HepG2 (cell line): ENCODE measurements around the gene GLRA1. TPM values are rescaled to one million over a fixed set of nuclear protein-coding genes. Genes with fewer than 3 reads are reported as not detected.

ENCODE experiments used
- ATAC-seq: fragments of 200-7000 bp; cut with Tn5 transposase; 3 replicates; pipeline ENCODE4 v1.9.1; 2020; ENCODE audit warnings: mild to moderate bottlenecking, moderate library complexity
- BruUV-seq: library from RNA; stranded (reverse); fragments of 400-500 nt; replicated peaks from 2 replicates; lab custom pipeline; 2021; lab: Mats Ljungman, UMichigan
- CTCF ChIA-PET: fragments of 300-600 bp; formaldehyde crosslinking; extraction: SDS; loops from one replicate; lab custom pipeline; 2021; ENCODE audit warnings: low total read pairs, inconsistent platforms, low intra/inter-chr PET ratio; lab: Yijun Ruan, JAX
- POLR2A ChIA-PET: fragments of 350-600 bp; sonication (Branson Sonifier 250); formaldehyde crosslinking; loops from one replicate; lab custom pipeline; 2020; ENCODE audit warnings: antibody characterized with exemption, inconsistent platforms; lab: Yijun Ruan, JAX
- DNase-seq: peaks from one replicate; pipeline ENCODE4 v3.0.0-alpha.2; 2015; ENCODE audit warnings: low spot score
- FAIRE-seq: peaks from 3 replicates; lab custom pipeline; 2011; peaks lifted over from hg19 to GRCh38; lab: Jason Lieb, UNC
- H2AFZ ChIP-seq: one replicate; pipeline ENCODE4 v1.6.1; 2011; ENCODE audit warnings: low read length, inconsistent platforms
- H3K27ac ChIP-seq: fragments of 300-600 bp; 3 replicates; pipeline ENCODE4 v1.8.0; 2011; ENCODE audit warnings: mixed run types, mild to moderate bottlenecking, mixed read lengths, low read length, inconsistent platforms; ENCODE audit not compliant: insufficient read depth; ENCODE audit errors: extremely low read length
- H3K27me3 ChIP-seq, 2 experiments: fragments of 200-600 bp in 1 of 2; 2 replicates in 1 of 2; 3 replicates in 1 of 2; pipeline versions ENCODE4 v1.6.0 to v1.8.0; 2011; ENCODE audit warnings: low read length in 2 of 2, mild to moderate bottlenecking in 2 of 2, moderate library complexity in 2 of 2, inconsistent platforms in 1 of 2; ENCODE audit not compliant: insufficient read depth in 2 of 2, control insufficient read depth in 1 of 2
- H3K36me3 ChIP-seq, 2 experiments: fragments of 200-600 bp in 1 of 2; replicated peaks in 1 of 2; 2 replicates in 1 of 2; 3 replicates in 1 of 2; pipeline versions ENCODE4 v1.5.1 to v1.8.0; 2011; ENCODE audit warnings: low read length in 2 of 2, inconsistent platforms in 1 of 2; ENCODE audit not compliant: insufficient read depth in 2 of 2, control insufficient read depth in 1 of 2
- H3K4me1 ChIP-seq: 2 replicates; pipeline ENCODE4 v1.5.1; 2012; ENCODE audit warnings: low read length, inconsistent platforms; ENCODE audit not compliant: insufficient read depth
- H3K4me2 ChIP-seq: 2 replicates; pipeline ENCODE4 v1.6.0; 2011; ENCODE audit warnings: low read depth, low read length, inconsistent platforms
- H3K4me3 ChIP-seq, 3 experiments: fragments of 200-600 bp in 1 of 3; sonication (generic), shearing (Covaris generic) in 1 of 3; replicated peaks in 1 of 3; 2 replicates each; pipeline ENCODE4 v1.5.1; 2011 to 2016; ENCODE audit warnings: low read length in 3 of 3, inconsistent platforms in 2 of 3, low read depth in 2 of 3, mild to moderate bottlenecking in 2 of 3, control low read depth in 1 of 3, mixed read lengths in 1 of 3; ENCODE audit not compliant: insufficient read depth in 1 of 3
- H3K79me2 ChIP-seq: one replicate; pipeline ENCODE4 v1.6.1; 2011; ENCODE audit warnings: low read length, inconsistent platforms; ENCODE audit not compliant: insufficient read depth
- H3K9ac ChIP-seq: 2 replicates; pipeline ENCODE4 v1.6.0; 2011; ENCODE audit warnings: mild to moderate bottlenecking, low read depth, low read length, inconsistent platforms; ENCODE audit not compliant: insufficient read depth
- H3K9me3 ChIP-seq: 2 replicates; pipeline ENCODE4 v1.5.1; 2012; ENCODE audit warnings: mild to moderate bottlenecking, low read length
- H4K20me1 ChIP-seq: 2 replicates; pipeline ENCODE4 v1.6.0; 2011; ENCODE audit warnings: inconsistent platforms, mild to moderate bottlenecking, low read length, moderate library complexity; ENCODE audit not compliant: insufficient read depth
- AGO1 ChIP-seq: fragments of 200-400 bp; formaldehyde crosslinking; IDR thresholded peaks from 2 replicates; pipeline ENCODE4 v1.6.1; 2017; ENCODE audit warnings: mild to moderate bottlenecking, low read depth, low read length, moderate library complexity; ENCODE audit not compliant: poor library complexity, severe bottlenecking
- ATF1 ChIP-seq: IDR thresholded peaks from 2 replicates; pipeline ENCODE4 v1.6.1; 2016; ENCODE audit warnings: mild to moderate bottlenecking, control low read depth
- DZIP1 ChIP-seq: sonication (generic); formaldehyde crosslinking; IDR thresholded peaks from 2 replicates; pipeline ENCODE4 v1.5.0; 2020; ENCODE audit warnings: mild to moderate bottlenecking, missing genetic modification reagents
- NFRKB ChIP-seq: fragments of 450-650 bp; IDR thresholded peaks from 2 replicates; pipeline ENCODE4 v1.6.1; 2017
- SETDB1 ChIP-seq: sonication (generic); formaldehyde crosslinking; IDR thresholded peaks from 2 replicates; pipeline ENCODE4 v1.5.1; 2020; ENCODE audit warnings: missing genetic modification reagents, mild to moderate bottlenecking, borderline replicate concordance
- TRAFD1 ChIP-seq: sonication (generic); formaldehyde crosslinking; IDR thresholded peaks from 2 replicates; pipeline ENCODE4 v1.5.1; 2020; ENCODE audit warnings: missing genetic modification reagents, mild to moderate bottlenecking, borderline replicate concordance
- ZBTB33 ChIP-seq: sonication (generic); formaldehyde crosslinking; IDR thresholded peaks from 2 replicates; pipeline ENCODE4 v1.4.0; 2020; ENCODE audit warnings: missing genetic modification reagents
- ZNF276 ChIP-seq: sonication (generic); formaldehyde crosslinking; IDR thresholded peaks from 2 replicates; pipeline ENCODE4 v1.4.0; 2020; ENCODE audit warnings: mild to moderate bottlenecking, low read depth, missing genetic modification reagents
- ZNF510 ChIP-seq: sonication (generic); formaldehyde crosslinking; IDR thresholded peaks from 2 replicates; pipeline ENCODE4 v1.4.0; 2020; ENCODE audit warnings: low read depth, mild to moderate bottlenecking, missing genetic modification reagents
- ZNF557 ChIP-seq: sonication (generic); formaldehyde crosslinking; IDR thresholded peaks from 2 replicates; pipeline ENCODE4 v1.4.0; 2020; ENCODE audit warnings: missing genetic modification reagents
- ZNF784 ChIP-seq: sonication (generic); formaldehyde crosslinking; IDR thresholded peaks from 2 replicates; pipeline ENCODE4 v1.5.1; 2020; ENCODE audit warnings: missing genetic modification reagents, mild to moderate bottlenecking, borderline replicate concordance
- WGBS: methylation state at CpG from one replicate; pipeline ENCODE4 v1.1.6; 2017; ENCODE audit warnings: low lambda C conversion rate; 5-methylcytosine and 5-hydroxymethylcytosine counted together
- in situ Hi-C: cut with HindIII; loops from 2 replicates; pipeline ENCODE4 v1.10.0; 2017; ENCODE audit warnings: low pct_unique_long_range_greater_than_20kb; ENCODE audit not compliant: extremely low pct_ligation_motif_present
- intact Hi-C: fragments of 100-400 bp; cut with micrococcal nuclease; formaldehyde crosslinking; loops from one replicate; pipeline ENCODE4 v1.10.0; 2022; ENCODE audit not compliant: unreplicated experiment
- polyA plus RNA-seq, 8 experiments: library from polyadenylated mRNA; depleted of rRNA in 3 of 8; stranded (reverse) in 7 of 8; unstranded in 1 of 8; fragments of >200 nt; fragmentation: Illumina TruSeq in 4 of 8; extraction: Trizol in 4 of 8; gene quantifications; 2 replicates each; pipeline versions ENCODE4 v1.2.1 to v1.2.3, GENCODE V29; 2011 to 2016; ENCODE audit warnings: low read depth in 4 of 8, missing spikeins in 1 of 8, mixed read lengths in 1 of 8; ENCODE audit not compliant: insufficient read depth in 1 of 8
- total RNA-seq, 5 experiments: library from RNA; depleted of rRNA; stranded (reverse); fragments of >200 nt; fragmentation: Illumina TruSeq; extraction: Trizol; gene quantifications; 2 replicates each; pipeline ENCODE4 v1.2.3, GENCODE V29; 2016; ENCODE audit warnings: low read depth in 1 of 5

GLRA1 gene
- total and polyA plus RNA-seq, 2 of the 13 experiments (the other 11 are each of a cell fraction or from before 2014, with no cell fraction given) = not detected

GRCh38 chr5:151952238-151952637 is 27.6 kb upstream of the GLRA1 start:
- no peak overlapping the region for H3K9ac ChIP-seq
- no peaks in the 10 kb centered on the region for H3K9me3 ChIP-seq
- intact Hi-C loops (no loop called here), in situ Hi-C loops (no loop called here)
- DNase-seq (no peak), FAIRE-seq (no peak), ATAC-seq (no peak)
- no peak overlapping the region for H3K4me2 ChIP-seq
- H3K79me2 ChIP-seq = no peaks in the 10 kb centered on the region
- TF ChIP-seq ZNF557 (CRISPR knock-in tag) = no peak
- no peak for TF ChIP-seq AGO1
- TF ChIP-seq DZIP1 (CRISPR knock-in tag) = no peak
- TF ChIP-seq ZNF276 (CRISPR knock-in tag) = no peak
- no peak for TF ChIP-seq ZNF784 (CRISPR knock-in tag)
- no peak for TF ChIP-seq ZNF510
- no peak for TF ChIP-seq TRAFD1
- TF ChIP-seq NFRKB = no peak
- TF ChIP-seq ZBTB33 (CRISPR knock-in tag) = no peak
- TF ChIP-seq SETDB1 (CRISPR knock-in tag) = no peak
- TF ChIP-seq ATF1 (CRISPR knock-in tag) = no peak
- no TSS peak for BruUV-seq
- no peaks in the 10 kb centered on the region for H3K4me1 ChIP-seq
- POLR2A ChIA-PET = no interaction called here
- no peak overlapping the region for H3K4me3 ChIP-seq
- H2AFZ ChIP-seq = no peak overlapping the region
- H3K27me3 ChIP-seq = no peaks in the 10 kb centered on the region
- 0% methylated on average over 2 of the region's 2 CpGs for WGBS
- no peaks in the 10 kb centered on the region for H3K36me3 ChIP-seq
- no peaks in the 10 kb centered on the region for H4K20me1 ChIP-seq
- no peak overlapping the region for H3K27ac ChIP-seq
- CTCF ChIA-PET = no interaction called here
